PC-3 (cell line): ENCODE data around the gene EIF4G3. TPM values are rescaled to one million over a fixed set of nuclear protein-coding genes. Genes with fewer than 3 reads are reported as not detected.

Experiments used
- ATAC-seq: fragments of 200-7000 bp; cut with Tn5 transposase; 2 replicates; pipeline ENCODE4 v1.9.1; 2020; ENCODE audit warnings: mild to moderate bottlenecking, moderate library complexity
- BruUV-seq: library from RNA; stranded (reverse); fragments of 400-500 nt; replicated peaks from 2 replicates; lab custom pipeline; 2021; lab: Mats Ljungman, UMichigan
- CTCF ChIA-PET: fragments of 300-600 bp; sonication (Branson Sonifier 250); formaldehyde crosslinking; loops from one replicate; lab custom pipeline; 2022; ENCODE audit warnings: antibody characterized with exemption; lab: Charles Lee
- POLR2A ChIA-PET: fragments of 300-600 bp; sonication (Branson Sonifier 250); formaldehyde crosslinking; loops from one replicate; lab custom pipeline; 2022; ENCODE audit warnings: antibody characterized with exemption; ENCODE audit not compliant: unreplicated experiment; lab: Charles Lee
- DNase-seq: peaks from one replicate; pipeline ENCODE4 v3.0.0-alpha.2; 2015
- H2AFZ ChIP-seq: fragments of 300-600 bp; sonication (generic); 2 replicates; pipeline ENCODE4 v1.6.0; 2016; ENCODE audit warnings: antibody characterized with exemption, low read length
- H3F3A ChIP-seq: fragments of 300-600 bp; sonication (generic); one replicate; pipeline ENCODE4 v1.6.0; 2017; ENCODE audit warnings: antibody characterized with exemption, low read length, control low read depth, mild to moderate bottlenecking; ENCODE audit not compliant: unreplicated experiment
- H3K27ac ChIP-seq: fragments of 300-600 bp; sonication (generic); 2 replicates; pipeline ENCODE4 v1.5.1; 2016; ENCODE audit warnings: mild to moderate bottlenecking, low read length
- H3K27me3 ChIP-seq: fragments of 300-600 bp; sonication (generic); 2 replicates; pipeline ENCODE4 v1.6.1; 2016; ENCODE audit warnings: low read length, mixed read lengths
- H3K36me3 ChIP-seq: fragments of 300-600 bp; sonication (generic); 2 replicates; pipeline ENCODE4 v1.6.1; 2016; ENCODE audit warnings: low read depth, mixed run types, low read length, mixed read lengths
- H3K4me1 ChIP-seq: fragments of 300-600 bp; sonication (generic); 2 replicates; pipeline ENCODE4 v1.5.1; 2016; ENCODE audit warnings: low read length; ENCODE audit not compliant: insufficient read depth
- H3K4me2 ChIP-seq: fragments of 300-600 bp; sonication (generic); 2 replicates; pipeline ENCODE4 v1.6.0; 2016; ENCODE audit warnings: low read length
- H3K4me3 ChIP-seq: fragments of 300-600 bp; sonication (generic); 2 replicates; pipeline ENCODE4 v1.5.1; 2016; ENCODE audit warnings: mild to moderate bottlenecking, low read length, mixed read lengths
- H3K79me2 ChIP-seq: fragments of 300-600 bp; sonication (generic); 2 replicates; pipeline ENCODE4 v1.6.1; 2017; ENCODE audit warnings: low read length, mixed read lengths
- H3K9ac ChIP-seq: fragments of 300-600 bp; sonication (generic); 2 replicates; pipeline ENCODE4 v1.6.0; 2016; ENCODE audit warnings: mild to moderate bottlenecking, low read length
- H3K9me2 ChIP-seq: fragments of 300-600 bp; sonication (generic); replicated peaks from 2 replicates; pipeline ENCODE4 v1.6.1; 2016; ENCODE audit warnings: mixed run types, low read length, mixed read lengths
- H3K9me3 ChIP-seq: fragments of 300-600 bp; sonication (generic); 2 replicates; pipeline ENCODE4 v1.6.1; 2016; ENCODE audit warnings: low read length, mixed read lengths
- H4K20me1 ChIP-seq: fragments of 300-600 bp; sonication (generic); 2 replicates; pipeline ENCODE4 v1.6.1; 2016; ENCODE audit warnings: low read length, mixed read lengths
- CTCF ChIP-seq: fragments of 300-600 bp; sonication (generic); conservative IDR thresholded peaks from 2 replicates; pipeline ENCODE4 v1.5.1; 2017; ENCODE audit warnings: antibody characterized with exemption, low read depth, mild to moderate bottlenecking, low read length
- EZH2 ChIP-seq: fragments of 300-600 bp; sonication (generic); IDR thresholded peaks from one replicate; pipeline ENCODE4 v1.6.1; 2017; ENCODE audit warnings: antibody characterized with exemption, mild to moderate bottlenecking, low read length; ENCODE audit not compliant: unreplicated experiment
- EZH2phosphoT487 ChIP-seq: fragments of 300-600 bp; sonication (generic); IDR thresholded peaks from 2 replicates; pipeline ENCODE4 v1.6.1; 2018; ENCODE audit warnings: mild to moderate bottlenecking, antibody characterized with exemption, low read length, borderline replicate concordance
- intact Hi-C: fragments of 100-400 bp; cut with micrococcal nuclease; formaldehyde crosslinking; loops from 2 replicates; pipeline ENCODE4 v1.9.0; 2023
- total RNA-seq: library from RNA; depleted of rRNA; stranded (reverse); fragments of >200 nt; gene quantifications from 2 replicates; pipeline ENCODE4 v1.2.3, GENCODE V29; 2014

EIF4G3 gene
- total RNA-seq, 1 experiment from 2014 or later: 16.9 TPM

- no peaks in the 10 kb centered on the region for H4K20me1 ChIP-seq
- no peak overlapping the region for H3K27ac ChIP-seq
- H3K9me2 ChIP-seq: no peaks in the 10 kb centered on the region
- no peaks in the 10 kb centered on the region for H3F3A ChIP-seq
- H3K9me3 ChIP-seq: no peaks in the 10 kb centered on the region
- intact Hi-C loops: no loop called here
- ChIA-PET CTCF (no interaction called here), POLR2A (no interaction called here)
- no peaks in the 10 kb centered on the region for H3K79me2 ChIP-seq
- no peaks in the 10 kb centered on the region for H3K27me3 ChIP-seq
- H3K9ac ChIP-seq: no peak overlapping the region
- no peak overlapping the region for H3K4me2 ChIP-seq
- H3K4me1 ChIP-seq: no peaks in the 10 kb centered on the region
- no peaks in the 10 kb centered on the region for H3K36me3 ChIP-seq
- DNase-seq (no peak), ATAC-seq (no peak)
- no peak overlapping the region for H2AFZ ChIP-seq
- H3K4me3 ChIP-seq: no peak overlapping the region
- BruUV-seq: no TSS peak
- no peak for TF ChIP-seq EZH2
- TF ChIP-seq EZH2phosphoT487: no peak
- TF ChIP-seq CTCF: no peak
These were observed 12.7 kb upstream of the EIF4G3 start for GRCh38 chr1:21189421-21189820.

- Histone ChIP-seq H4K20me1 (no peaks in the 10 kb centered on the region), H3K4me2 (no peak overlapping the region), H3K9me3 (no peaks in the 10 kb centered on the region), H3K27ac (no peak overlapping the region), H3K9me2 (no peaks in the 10 kb centered on the region), H3K79me2 (no peaks in the 10 kb centered on the region), H3F3A (no peaks in the 10 kb centered on the region), H3K9ac (no peak overlapping the region), H3K4me3 (no peak overlapping the region), H3K4me1 (no peaks in the 10 kb centered on the region), H2AFZ (no peak overlapping the region), H3K36me3 (no peaks in the 10 kb centered on the region), H3K27me3 (no peaks in the 10 kb centered on the region)
- BruUV-seq: no TSS peak
- CTCF ChIA-PET: no interaction called here
- POLR2A ChIA-PET: interaction anchor here (0.5 kb wide), 1 partner anchor 172 kb away, joined by 7 read pairs; no protein-coding TSS in a partner anchor
- no peak for ATAC-seq
- TF ChIP-seq EZH2phosphoT487 (no peak), CTCF (no peak)
- no peak for DNase-seq
- intact Hi-C loops: no loop called here
These were observed 11.5 kb upstream of the EIF4G3 start for GRCh38 chr1:21188235-21188634.

- CTCF ChIA-PET: interaction anchor here (0.6 to 0.7 kb wide), 2 partner anchors 20 to 1210 kb away, joined by 4 to 15 read pairs; no protein-coding TSS in a partner anchor
- BruUV-seq: no TSS peak
- DNase-seq: no peak
- Histone ChIP-seq H3K9me2 (no peaks in the 10 kb centered on the region), H3K9ac (no peak overlapping the region), H3K4me3 (no peak overlapping the region), H3K27me3 (no peaks in the 10 kb centered on the region), H3K4me1 (no peaks in the 10 kb centered on the region), H3K79me2 (no peaks in the 10 kb centered on the region), H3K9me3 (no peaks in the 10 kb centered on the region), H3F3A (no peaks in the 10 kb centered on the region), H3K36me3 (no peaks in the 10 kb centered on the region), H3K27ac (no peak overlapping the region), H3K4me2 (no peak overlapping the region), H2AFZ (no peak overlapping the region), H4K20me1 (no peaks in the 10 kb centered on the region)
- TF ChIP-seq EZH2phosphoT487: no peak
- no peak for TF ChIP-seq EZH2
- TF ChIP-seq CTCF: no peak
- POLR2A ChIA-PET: no interaction called here
- no peak for ATAC-seq
- intact Hi-C loops: no loop called here
These were observed 8.6 kb upstream of the EIF4G3 start for GRCh38 chr1:21185221-21185731.
